ENCODE measurements around the gene ISYNA1. TPM values are rescaled to one million over a fixed set of nuclear protein-coding genes. Genes with fewer than 3 reads are reported as not detected.
A peak's percentile ranks its signal among the peaks of the same experiment; 100 is the strongest.

The ISYNA1 gene
- total RNA-seq, 1 donor from 2014 or later = 208 TPM

DNA sequence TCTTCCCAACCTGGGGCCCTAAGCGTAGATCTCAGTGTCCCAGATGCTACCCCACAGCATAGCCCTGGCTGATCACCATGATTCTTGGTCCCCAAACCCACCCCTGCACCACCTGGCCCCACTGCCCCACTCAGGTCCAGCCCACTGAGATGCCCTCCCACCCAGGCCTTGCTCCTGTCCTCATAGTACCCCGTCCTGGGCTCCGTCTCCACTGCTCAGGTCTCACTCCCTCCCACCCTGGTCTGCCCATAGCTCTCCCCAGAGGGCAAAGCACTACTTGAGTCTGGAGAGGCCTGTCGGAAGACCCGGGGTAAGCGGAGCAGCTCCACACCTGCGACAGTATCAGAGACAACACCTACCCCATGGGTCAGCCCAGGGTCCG, 35.8 kb upstream of the ISYNA1 start:
- DNase-seq (ENCODE audit: low spot score) = no peak
- H3K27ac Mint-ChIP-seq (ENCODE audit: unreplicated experiment) = no peak overlapping the region

GRCh38 chr19:18473003-18473705, 35.2 kb upstream of the ISYNA1 start:
- TF ChIP-seq, protein P1, sequence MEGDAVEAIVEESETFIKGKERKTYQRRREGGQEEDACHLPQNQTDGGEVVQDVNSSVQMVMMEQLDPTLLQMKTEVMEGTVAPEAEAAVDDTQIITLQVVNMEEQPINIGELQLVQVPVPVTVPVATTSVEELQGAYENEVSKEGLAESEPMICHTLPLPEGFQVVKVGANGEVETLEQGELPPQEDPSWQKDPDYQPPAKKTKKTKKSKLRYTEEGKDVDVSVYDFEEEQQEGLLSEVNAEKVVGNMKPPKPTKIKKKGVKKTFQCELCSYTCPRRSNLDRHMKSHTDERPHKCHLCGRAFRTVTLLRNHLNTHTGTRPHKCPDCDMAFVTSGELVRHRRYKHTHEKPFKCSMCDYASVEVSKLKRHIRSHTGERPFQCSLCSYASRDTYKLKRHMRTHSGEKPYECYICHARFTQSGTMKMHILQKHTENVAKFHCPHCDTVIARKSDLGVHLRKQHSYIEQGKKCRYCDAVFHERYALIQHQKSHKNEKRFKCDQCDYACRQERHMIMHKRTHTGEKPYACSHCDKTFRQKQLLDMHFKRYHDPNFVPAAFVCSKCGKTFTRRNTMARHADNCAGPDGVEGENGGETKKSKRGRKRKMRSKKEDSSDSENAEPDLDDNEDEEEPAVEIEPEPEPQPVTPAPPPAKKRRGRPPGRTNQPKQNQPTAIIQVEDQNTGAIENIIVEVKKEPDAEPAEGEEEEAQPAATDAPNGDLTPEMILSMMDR (IDR thresholded peaks at IDR 0.05) = no peak
- Mint-ChIP-seq H3K4me1 (ENCODE audit: low read depth) (peaks cover 41% of the 10 kb centered on the region), H3K36me3 (ENCODE audit: low read depth) (no peaks in the 10 kb centered on the region), H3K4me3 (ENCODE audit: unreplicated experiment) (no peak overlapping the region), H3K27me3 (ENCODE audit: low read depth) (no peaks in the 10 kb centered on the region), H3K27ac (ENCODE audit: unreplicated experiment) (no peak overlapping the region), H3K9me3 (ENCODE audit: low read depth) (no peaks in the 10 kb centered on the region)
- DNase-seq (ENCODE audit: low spot score) = no peak

More for the DNA sequence above, 35.8 kb upstream of the ISYNA1 start:
- Mint-ChIP-seq H3K27me3 (ENCODE audit: low read depth) (no peaks in the 10 kb centered on the region), H3K4me1 (ENCODE audit: low read depth) (peaks cover 38% of the 10 kb centered on the region), H3K36me3 (ENCODE audit: low read depth) (no peaks in the 10 kb centered on the region), H3K4me3 (ENCODE audit: unreplicated experiment) (no peak overlapping the region), H3K9me3 (ENCODE audit: low read depth) (no peaks in the 10 kb centered on the region)
- TF ChIP-seq, protein P1 (IDR thresholded peaks at IDR 0.05) = no peak

DNA sequence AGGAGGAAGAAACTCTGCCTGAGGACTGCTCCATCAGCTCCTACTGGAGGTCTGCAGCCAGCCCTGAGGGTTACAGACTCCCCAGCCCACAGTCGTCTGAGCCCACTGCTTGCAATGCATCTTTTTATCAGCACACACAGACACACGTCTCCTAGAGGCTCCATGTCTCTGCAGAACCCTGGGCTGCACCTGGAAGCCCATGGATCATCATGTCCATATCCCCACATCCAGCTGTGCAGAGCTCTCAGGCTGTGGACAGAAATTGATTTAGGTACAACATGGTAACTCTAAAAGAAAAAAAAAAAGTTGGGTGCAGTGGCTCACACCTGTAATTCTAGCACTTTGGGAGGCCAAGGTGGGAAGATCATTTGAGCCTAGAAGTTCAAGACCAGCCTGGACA, 32.9 kb upstream of the ISYNA1 start:
- peaks cover 42% of the 10 kb centered on the region for H3K4me1 Mint-ChIP-seq (ENCODE audit: low read depth)
- TF ChIP-seq, protein P1 (IDR thresholded peaks at IDR 0.05) = no peak
- H3K36me3 Mint-ChIP-seq (ENCODE audit: low read depth) = no peaks in the 10 kb centered on the region
- H3K9me3 Mint-ChIP-seq (ENCODE audit: low read depth) = no peaks in the 10 kb centered on the region
- H3K27ac Mint-ChIP-seq (ENCODE audit: unreplicated experiment) = no peak overlapping the region
- no peaks in the 10 kb centered on the region for H3K27me3 Mint-ChIP-seq (ENCODE audit: low read depth)
- DNase-seq (ENCODE audit: low spot score) = no peak
- no peak overlapping the region for H3K4me3 Mint-ChIP-seq (ENCODE audit: unreplicated experiment)

DNA sequence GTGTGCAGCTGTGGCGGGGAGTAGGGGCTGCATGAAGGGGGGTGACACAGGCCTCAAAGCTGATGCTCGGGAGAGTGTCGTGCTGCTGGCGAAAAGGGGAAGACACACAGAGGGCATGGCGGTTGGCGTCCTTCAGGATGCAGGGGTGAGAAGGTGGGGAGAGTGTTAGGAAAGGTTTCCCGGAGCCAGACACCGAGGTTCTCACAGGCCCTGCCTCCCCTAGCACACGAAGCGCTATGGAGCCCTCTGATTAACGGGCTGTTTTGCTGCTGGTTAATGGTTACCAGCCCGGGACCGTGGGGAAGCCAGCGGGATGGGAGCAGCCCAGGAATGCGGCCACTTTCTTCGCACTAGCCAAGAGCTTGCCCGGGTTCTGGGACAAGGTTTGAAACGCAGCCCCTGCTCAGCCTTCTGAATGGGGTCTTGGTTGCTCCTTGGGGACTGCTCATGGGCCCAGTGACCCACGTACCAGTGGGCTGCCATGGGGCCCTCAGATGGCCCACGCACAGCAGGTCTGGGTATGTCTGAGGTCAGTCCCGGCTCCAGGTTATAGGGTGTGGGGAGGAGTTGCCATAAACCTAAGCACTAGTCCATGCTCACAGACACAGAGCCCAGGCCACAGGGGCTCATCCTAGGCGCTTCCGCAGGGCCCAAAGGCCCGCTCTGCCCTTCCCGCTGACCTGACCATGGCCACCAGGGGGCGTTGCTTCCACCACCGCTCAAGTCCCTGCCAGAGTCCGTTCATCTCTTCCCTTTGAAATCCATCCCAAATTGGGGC, 31.3 kb upstream of the ISYNA1 start:
- peak overlapping the region; percentile 65 for H3K27ac Mint-ChIP-seq (ENCODE audit: unreplicated experiment)
- H3K27me3 Mint-ChIP-seq (ENCODE audit: low read depth) = no peaks in the 10 kb centered on the region
- no peaks in the 10 kb centered on the region for H3K9me3 Mint-ChIP-seq (ENCODE audit: low read depth)
- H3K4me3 Mint-ChIP-seq (ENCODE audit: unreplicated experiment) = no peak overlapping the region
- H3K36me3 Mint-ChIP-seq (ENCODE audit: low read depth) = peaks cover 3% of the 10 kb centered on the region
- no peak for DNase-seq (ENCODE audit: low spot score)
- peaks cover 51% of the 10 kb centered on the region for H3K4me1 Mint-ChIP-seq (ENCODE audit: low read depth)
- TF ChIP-seq, protein P1 (IDR thresholded peaks at IDR 0.05) = peak; percentile 83

DNA sequence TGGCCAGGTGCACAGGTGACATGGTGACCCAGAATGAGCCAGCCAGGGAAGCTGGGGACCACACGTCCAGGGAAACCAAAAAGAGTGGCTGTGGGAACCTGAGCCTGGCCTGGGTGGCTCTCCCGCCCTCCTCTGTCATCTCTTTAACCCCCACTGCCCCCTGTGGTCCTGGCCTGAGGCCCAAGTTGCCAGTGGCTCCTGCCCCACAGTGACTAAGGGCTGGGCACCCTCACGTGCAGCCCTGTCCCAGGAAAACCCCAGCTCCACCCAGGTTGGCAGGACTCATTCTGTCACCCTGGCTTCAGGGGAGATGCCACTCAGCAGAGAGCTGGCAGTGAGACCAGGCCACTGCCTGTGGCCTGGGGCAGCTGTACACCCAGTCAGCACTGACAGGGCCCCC, 30.6 kb upstream of the ISYNA1 start:
- H3K4me3 Mint-ChIP-seq (ENCODE audit: unreplicated experiment) = no peak overlapping the region
- H3K4me1 Mint-ChIP-seq (ENCODE audit: low read depth) = peaks cover 50% of the 10 kb centered on the region
- H3K27ac Mint-ChIP-seq (ENCODE audit: unreplicated experiment) = peak overlapping the region; percentile 65
- H3K27me3 Mint-ChIP-seq (ENCODE audit: low read depth) = no peaks in the 10 kb centered on the region
- TF ChIP-seq, protein P1 (IDR thresholded peaks at IDR 0.05) = no peak
- H3K9me3 Mint-ChIP-seq (ENCODE audit: low read depth) = no peaks in the 10 kb centered on the region
- DNase-seq (ENCODE audit: low spot score) = no peak
- peaks cover 3% of the 10 kb centered on the region for H3K36me3 Mint-ChIP-seq (ENCODE audit: low read depth)

Data from chondrocyte (in vitro differentiated cells).